Astrocyte of the spinal cord (primary cell): ENCODE measurements around the gene PMM2.
"Not testable (repeated sequence)": the region's sequence is repeated elsewhere in the genome, so short reads cannot be mapped to it uniquely, and the experiment has no call there.

Experiments used
- DNase-seq: peaks from one replicate; pipeline ENCODE4 v3.0.0; 2011; ENCODE audit warnings: low read depth, low spot score
- H3K4me3 ChIP-seq: 2 replicates; pipeline ENCODE4 v1.5.1; 2011; ENCODE audit warnings: low read depth, mild to moderate bottlenecking, low read length, moderate library complexity
- in situ Hi-C: cut with HindIII; loops from 2 replicates; pipeline ENCODE4 v1.10.0; 2017; ENCODE audit warnings: low sequenced_read_pairs
- TF ChIP-seq, protein P1 (sequence below): IDR thresholded peaks from 2 replicates; pipeline ENCODE4 v1.5.1; 2012; ENCODE audit warnings: low read depth, mild to moderate bottlenecking, low read length, inconsistent platforms

PMM2 gene

DNA sequence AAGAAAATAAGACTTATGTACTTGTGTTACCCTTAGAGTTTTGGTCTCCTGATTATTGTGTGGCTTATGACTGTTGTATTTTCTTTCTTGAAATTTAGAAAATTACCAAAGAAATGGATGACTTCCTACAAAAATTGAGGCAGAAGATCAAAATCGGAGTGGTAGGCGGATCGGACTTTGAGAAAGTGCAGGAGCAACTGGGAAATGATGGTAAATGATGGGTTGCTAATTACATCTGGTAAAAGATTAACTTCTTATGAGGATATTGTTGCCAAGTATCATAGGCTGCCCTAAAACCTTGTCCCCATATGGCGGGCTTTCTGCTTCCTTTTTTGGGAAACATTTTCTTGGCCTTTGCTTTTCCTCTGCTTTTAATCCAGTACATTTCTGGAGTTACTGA is 4.1 kb downstream of the PMM2 start:
- in situ Hi-C loops, result no loop called here
- no peak overlapping the region for H3K4me3 ChIP-seq
- DNase-seq, result no peak
- TF ChIP-seq, protein P1, sequence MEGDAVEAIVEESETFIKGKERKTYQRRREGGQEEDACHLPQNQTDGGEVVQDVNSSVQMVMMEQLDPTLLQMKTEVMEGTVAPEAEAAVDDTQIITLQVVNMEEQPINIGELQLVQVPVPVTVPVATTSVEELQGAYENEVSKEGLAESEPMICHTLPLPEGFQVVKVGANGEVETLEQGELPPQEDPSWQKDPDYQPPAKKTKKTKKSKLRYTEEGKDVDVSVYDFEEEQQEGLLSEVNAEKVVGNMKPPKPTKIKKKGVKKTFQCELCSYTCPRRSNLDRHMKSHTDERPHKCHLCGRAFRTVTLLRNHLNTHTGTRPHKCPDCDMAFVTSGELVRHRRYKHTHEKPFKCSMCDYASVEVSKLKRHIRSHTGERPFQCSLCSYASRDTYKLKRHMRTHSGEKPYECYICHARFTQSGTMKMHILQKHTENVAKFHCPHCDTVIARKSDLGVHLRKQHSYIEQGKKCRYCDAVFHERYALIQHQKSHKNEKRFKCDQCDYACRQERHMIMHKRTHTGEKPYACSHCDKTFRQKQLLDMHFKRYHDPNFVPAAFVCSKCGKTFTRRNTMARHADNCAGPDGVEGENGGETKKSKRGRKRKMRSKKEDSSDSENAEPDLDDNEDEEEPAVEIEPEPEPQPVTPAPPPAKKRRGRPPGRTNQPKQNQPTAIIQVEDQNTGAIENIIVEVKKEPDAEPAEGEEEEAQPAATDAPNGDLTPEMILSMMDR, result no peak

GRCh38 chr16:8803733-8804132 is 6.1 kb downstream of the PMM2 start:
- H3K4me3 ChIP-seq, DNase-seq, in situ Hi-C loops: not testable (repeated sequence)

DNA sequence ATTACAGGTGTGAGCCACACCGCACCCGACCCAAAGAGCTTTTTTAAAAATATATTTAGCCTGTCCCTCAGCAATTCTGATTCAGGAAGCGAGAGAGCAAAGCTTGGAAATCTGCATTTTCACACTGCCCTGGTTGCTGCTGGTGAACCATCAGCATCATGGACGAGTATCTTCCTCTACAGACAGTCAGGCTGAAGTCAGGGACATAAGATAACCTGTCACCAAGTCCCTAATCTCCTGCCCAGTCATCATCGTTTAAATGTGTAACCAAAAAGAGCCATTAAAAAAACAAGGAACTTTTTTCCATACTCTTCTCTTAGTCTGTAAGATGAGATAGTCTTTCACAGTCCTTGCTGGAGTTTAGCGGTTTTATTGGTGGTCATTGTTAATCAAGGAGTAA is 6.7 kb downstream of the PMM2 start:
- TF ChIP-seq, protein P1, result no peak
- DNase-seq, result no peak
- in situ Hi-C loops, result no loop called here
- no peak overlapping the region for H3K4me3 ChIP-seq

DNA sequence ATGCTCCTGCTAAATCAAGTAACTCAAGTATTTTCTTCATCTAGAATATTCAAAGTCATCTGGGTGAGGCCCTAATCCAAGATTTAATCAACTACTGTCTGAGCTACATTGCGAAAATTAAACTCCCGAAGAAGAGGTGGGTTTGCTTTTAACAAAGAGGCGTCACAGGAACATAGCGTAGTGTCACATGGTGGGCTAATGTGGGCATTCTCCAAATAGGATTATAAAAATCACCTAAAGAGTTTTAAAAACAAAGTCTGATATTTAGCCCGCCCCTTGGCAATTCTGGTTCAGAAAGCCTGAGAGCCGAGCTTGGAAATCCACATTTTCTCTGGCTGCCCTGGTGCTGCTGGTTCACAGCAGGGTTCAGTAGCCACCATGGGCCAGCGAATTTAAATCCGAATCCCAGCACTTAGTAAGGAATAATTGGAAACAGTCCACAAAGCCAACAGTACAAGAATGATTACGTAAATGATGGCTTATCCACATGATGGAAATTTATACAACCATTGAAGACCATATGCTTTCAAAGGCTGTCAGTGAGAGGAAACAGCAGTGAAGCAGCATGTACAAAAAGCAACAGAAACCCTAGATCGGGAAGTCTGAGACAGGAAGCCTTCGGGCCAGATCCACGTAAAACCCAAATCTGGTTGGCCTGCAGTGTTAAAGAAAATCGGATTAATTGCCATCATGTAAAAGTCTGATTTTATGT is 8.8 kb downstream of the PMM2 start:
- H3K4me3 ChIP-seq, result no peak overlapping the region
- DNase-seq, result no peak
- in situ Hi-C loops, result no loop called here
- TF ChIP-seq, protein P1, result no peak

- TF ChIP-seq, protein P1, result no peak
- no peak for DNase-seq
- in situ Hi-C loops, result no loop called here
- H3K4me3 ChIP-seq, result no peak overlapping the region
These were observed 9.6 kb downstream of the PMM2 start for GRCh38 chr16:8807189-8807588.

- DNase-seq, result no peak
- in situ Hi-C loops, result no loop called here
- TF ChIP-seq, protein P1, result no peak
- H3K4me3 ChIP-seq, result no peak overlapping the region
These were observed 10.4 kb downstream of the PMM2 start for GRCh38 chr16:8808009-8808408.

GRCh38 chr16:8808613-8809353 is 11.1 kb downstream of the PMM2 start:
- H3K4me3 ChIP-seq, result no peak overlapping the region
- in situ Hi-C loops, result no loop called here
- TF ChIP-seq, protein P1, result no peak
- DNase-seq, result no peak
